MM.1S (cell line): Measurements from ENCODE around the gene SLC9B2.

Experiments
- CTCF ChIP-seq: fragments of 300-600 bp; sonication (generic); IDR thresholded peaks from 2 replicates; pipeline ENCODE4 v1.5.1; 2016; ENCODE audit warnings: antibody characterized with exemption, low read length, mixed read lengths
- EZH2phosphoT487 ChIP-seq: fragments of 300-600 bp; sonication (generic); IDR thresholded peaks from 2 replicates; pipeline ENCODE4 v1.6.1; 2018; ENCODE audit warnings: antibody characterized with exemption, low read length

DNA sequence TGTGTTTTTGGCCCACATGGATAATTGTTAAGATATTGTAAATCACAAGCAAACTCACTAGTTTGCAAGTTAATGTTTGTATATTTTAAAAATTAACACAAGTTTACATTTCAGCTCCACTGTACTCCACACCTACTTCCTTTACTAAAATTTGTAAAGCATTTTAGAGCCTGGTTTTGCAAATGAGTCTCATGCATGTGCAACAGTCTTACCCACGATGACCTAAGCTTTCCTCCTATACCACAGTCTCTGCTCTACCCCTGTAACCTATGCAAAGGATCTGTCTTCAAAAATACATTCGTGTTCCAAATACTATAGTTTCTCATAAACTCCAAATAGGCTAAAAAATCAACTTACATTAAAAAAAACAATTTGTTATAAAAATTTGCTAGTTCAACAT, 12.9 kb upstream of the SLC9B2 start:
- TF ChIP-seq CTCF (no peak), EZH2phosphoT487 (no peak)
